HL-60 (cell line): ENCODE data around the gene GPR179.

ENCODE experiments used
- DNase-seq, 2 experiments: peaks; one replicate each; pipeline ENCODE4 v3.0.0-alpha.2; 2010 to 2020; ENCODE audit warnings: low read depth in 1 of 2, low spot score in 1 of 2
- H3K27ac ChIP-seq: fragments of 250-450 bp; sonication (Bioruptor Pico); replicated peaks from 2 replicates; pipeline ENCODE4 v1.5.1; 2020; ENCODE audit warnings: mild to moderate bottlenecking, moderate library complexity
- H3K27me3 ChIP-seq: fragments of 250-450 bp; sonication (Bioruptor Pico); 2 replicates; pipeline ENCODE4 v1.5.1; 2021; ENCODE audit warnings: mild to moderate bottlenecking, moderate library complexity; ENCODE audit not compliant: insufficient read depth, poor library complexity, severe bottlenecking
- H3K4me3 ChIP-seq: replicated peaks from 2 replicates; pipeline ENCODE4 v1.5.1; 2011; ENCODE audit warnings: mild to moderate bottlenecking, control low read depth, low read length; ENCODE audit not compliant: insufficient read depth
- CTCF ChIP-seq: IDR thresholded peaks from one replicate; pipeline ENCODE4 v1.5.1; 2011; ENCODE audit warnings: low read length, control low read depth, inconsistent platforms; ENCODE audit not compliant: insufficient read depth
- GABPA ChIP-seq: IDR thresholded peaks from 2 replicates; pipeline ENCODE4 v1.6.1; 2012; ENCODE audit warnings: low read depth
- POLR2AphosphoS5 ChIP-seq: IDR thresholded peaks from 2 replicates; pipeline ENCODE4 v1.6.1; 2012; ENCODE audit warnings: low read depth
- SPI1 ChIP-seq: IDR thresholded peaks from 2 replicates; pipeline ENCODE4 v1.6.1; 2012; ENCODE audit warnings: low read depth, mild to moderate bottlenecking, borderline replicate concordance
- TF ChIP-seq, protein P1 (sequence below): IDR thresholded peaks from 2 replicates; pipeline ENCODE4 v1.6.1; 2012; ENCODE audit warnings: low read depth; ENCODE audit not compliant: insufficient replicate concordance

The GPR179 gene

GRCh38 chr17:38332735-38333134, 11.0 kb downstream of the GPR179 start:
- TF ChIP-seq POLR2AphosphoS5: no peak
- no peak for TF ChIP-seq CTCF
- TF ChIP-seq, protein P1, sequence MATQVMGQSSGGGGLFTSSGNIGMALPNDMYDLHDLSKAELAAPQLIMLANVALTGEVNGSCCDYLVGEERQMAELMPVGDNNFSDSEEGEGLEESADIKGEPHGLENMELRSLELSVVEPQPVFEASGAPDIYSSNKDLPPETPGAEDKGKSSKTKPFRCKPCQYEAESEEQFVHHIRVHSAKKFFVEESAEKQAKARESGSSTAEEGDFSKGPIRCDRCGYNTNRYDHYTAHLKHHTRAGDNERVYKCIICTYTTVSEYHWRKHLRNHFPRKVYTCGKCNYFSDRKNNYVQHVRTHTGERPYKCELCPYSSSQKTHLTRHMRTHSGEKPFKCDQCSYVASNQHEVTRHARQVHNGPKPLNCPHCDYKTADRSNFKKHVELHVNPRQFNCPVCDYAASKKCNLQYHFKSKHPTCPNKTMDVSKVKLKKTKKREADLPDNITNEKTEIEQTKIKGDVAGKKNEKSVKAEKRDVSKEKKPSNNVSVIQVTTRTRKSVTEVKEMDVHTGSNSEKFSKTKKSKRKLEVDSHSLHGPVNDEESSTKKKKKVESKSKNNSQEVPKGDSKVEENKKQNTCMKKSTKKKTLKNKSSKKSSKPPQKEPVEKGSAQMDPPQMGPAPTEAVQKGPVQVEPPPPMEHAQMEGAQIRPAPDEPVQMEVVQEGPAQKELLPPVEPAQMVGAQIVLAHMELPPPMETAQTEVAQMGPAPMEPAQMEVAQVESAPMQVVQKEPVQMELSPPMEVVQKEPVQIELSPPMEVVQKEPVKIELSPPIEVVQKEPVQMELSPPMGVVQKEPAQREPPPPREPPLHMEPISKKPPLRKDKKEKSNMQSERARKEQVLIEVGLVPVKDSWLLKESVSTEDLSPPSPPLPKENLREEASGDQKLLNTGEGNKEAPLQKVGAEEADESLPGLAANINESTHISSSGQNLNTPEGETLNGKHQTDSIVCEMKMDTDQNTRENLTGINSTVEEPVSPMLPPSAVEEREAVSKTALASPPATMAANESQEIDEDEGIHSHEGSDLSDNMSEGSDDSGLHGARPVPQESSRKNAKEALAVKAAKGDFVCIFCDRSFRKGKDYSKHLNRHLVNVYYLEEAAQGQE: no peak
- no peak for TF ChIP-seq SPI1
- TF ChIP-seq GABPA: no peak

DNA sequence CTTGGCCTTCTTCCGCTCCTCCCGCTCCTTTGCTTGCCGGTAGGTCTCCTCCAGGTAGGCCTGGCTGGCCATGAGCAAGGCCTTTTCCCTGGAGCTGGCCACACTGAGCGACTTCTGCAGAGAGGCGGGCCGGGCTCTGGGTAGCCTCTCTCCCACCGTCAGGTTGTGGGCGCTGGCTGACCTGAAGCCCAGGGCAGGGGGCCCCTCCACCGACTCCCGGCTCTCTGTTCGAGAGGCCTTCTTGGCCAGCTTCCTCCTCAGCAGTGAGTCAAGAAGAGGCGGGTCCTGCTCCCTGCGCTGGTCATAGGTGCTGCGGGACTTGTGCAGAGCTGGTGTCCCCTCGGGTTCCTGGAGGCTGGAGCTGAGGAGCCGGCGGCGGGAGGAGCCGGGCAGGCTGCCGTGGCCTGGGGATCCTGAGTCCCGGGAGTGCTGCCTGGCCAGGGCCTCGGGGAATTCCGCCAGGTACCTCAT, 12.8 kb downstream of the GPR179 start:
- Histone ChIP-seq H3K4me3 (no peak overlapping the region), H3K27ac (no peak overlapping the region), H3K27me3 (no peaks in the 10 kb centered on the region)
- TF ChIP-seq SPI1 (no peak), GABPA (no peak), POLR2AphosphoS5 (no peak), CTCF (no peak)
- TF ChIP-seq, protein P1: no peak
- DNase-seq: no peak

More at GRCh38 chr17:38332735-38333134, 11.0 kb downstream of the GPR179 start:
- no peak for DNase-seq
- H3K27me3 ChIP-seq: no peaks in the 10 kb centered on the region
- no peak overlapping the region for H3K4me3 ChIP-seq
- H3K27ac ChIP-seq: no peak overlapping the region

GRCh38 chr17:38329808-38330730, 13.7 kb downstream of the GPR179 start:
- no peak for DNase-seq
- no peak overlapping the region for H3K27ac ChIP-seq
- no peak overlapping the region for H3K4me3 ChIP-seq
- TF ChIP-seq, protein P1: no peak
- no peak for TF ChIP-seq SPI1
- no peak for TF ChIP-seq CTCF
- no peak for TF ChIP-seq GABPA
- TF ChIP-seq POLR2AphosphoS5: no peak
- H3K27me3 ChIP-seq: no peaks in the 10 kb centered on the region
